GM18870 (cell line): ENCODE results near the gene KIF5A.
"Not testable (repeated sequence)": the region's sequence is repeated elsewhere in the genome, so short reads cannot be mapped to it uniquely, and the experiment has no call there.

Source experiments
- ATAC-seq: cut with Tn5 transposase; IDR thresholded peaks from one replicate; pipeline ENCODE4 v1.9.1; 2021; ENCODE audit warnings: moderate library complexity; ENCODE audit not compliant: unreplicated experiment

The KIF5A gene

GRCh38 chr12:57549909-57550640 lies at the start of gene KIF5A:
Gene KIF5A, plus strand, starts transcription at chr12:57550044. Its CDS starts 228 bp downstream, at chr12:57550272.
- no peak for ATAC-seq

- ATAC-seq: no peak
Measured at GRCh38 chr12:57500213-57500612, 49.6 kb upstream of the KIF5A start.

GRCh38 chr12:57502311-57502969 lies 47.4 kb upstream of the KIF5A start:
- not testable (repeated sequence) for ATAC-seq

GRCh38 chr12:57506541-57506940 lies 43.3 kb upstream of the KIF5A start:
- ATAC-seq: not testable (repeated sequence)

GRCh38 chr12:57507796-57508195 lies 42.0 kb upstream of the KIF5A start:
- ATAC-seq: not testable (repeated sequence)

GRCh38 chr12:57511161-57511560 lies 38.7 kb upstream of the KIF5A start:
- ATAC-seq: no peak

- ATAC-seq: no peak
Measured at GRCh38 chr12:57511588-57512325, 38.1 kb upstream of the KIF5A start.

- ATAC-seq: no peak
Measured at GRCh38 chr12:57512665-57513064, 37.2 kb upstream of the KIF5A start.

- no peak for ATAC-seq
Measured at GRCh38 chr12:57513266-57513665, 36.6 kb upstream of the KIF5A start.

GRCh38 chr12:57513677-57514076 lies 36.2 kb upstream of the KIF5A start:
- not testable (repeated sequence) for ATAC-seq

GRCh38 chr12:57514246-57514645 lies 35.6 kb upstream of the KIF5A start:
- ATAC-seq: not testable (repeated sequence)

GRCh38 chr12:57514720-57515407 lies 35.0 kb upstream of the KIF5A start:
- no peak for ATAC-seq

- ATAC-seq: no peak
Measured at GRCh38 chr12:57515408-57515933, 34.4 kb upstream of the KIF5A start.

GRCh38 chr12:57515934-57516541 lies 33.8 kb upstream of the KIF5A start:
- ATAC-seq: no peak

GRCh38 chr12:57516617-57517153 lies 33.2 kb upstream of the KIF5A start:
- ATAC-seq: no peak

GRCh38 chr12:57517187-57517586 lies 32.7 kb upstream of the KIF5A start:
- ATAC-seq: no peak

GRCh38 chr12:57517718-57518117 lies 32.1 kb upstream of the KIF5A start:
- ATAC-seq: not testable (repeated sequence)

- no peak for ATAC-seq
Measured at GRCh38 chr12:57518176-57518919, 31.5 kb upstream of the KIF5A start.
